Stimulated activated effector memory CD8-positive, alpha-beta T cell treated with anti-CD3 and anti-CD28 coated beads, Interleukin-12 subunit alpha, Interleukin-12 subunit beta, amount 100 ng/mL, for 72 hours (primary cell): ENCODE measurements around the gene NACC2.

ENCODE experiments used
- ATAC-seq: fragments of 150-1000 bp; cut with Tn5 transposase; 2 replicates; pipeline ENCODE4 v1.10.0; 2021
- DNase-seq, 2 donors: peaks; one replicate each; pipeline ENCODE4 v3.0.0; 2021 to 2022; ENCODE audit warnings: low spot score in 2 of 2
- H3K27ac Mint-ChIP-seq: one replicate; pipeline ENCODE4 v1.8.0; 2022; ENCODE audit warnings: mild to moderate bottlenecking, mixed read lengths
- H3K36me3 Mint-ChIP-seq: one replicate; pipeline ENCODE4 v1.8.0; 2022; ENCODE audit warnings: mild to moderate bottlenecking, mixed read lengths
- H3K4me1 Mint-ChIP-seq: one replicate; pipeline ENCODE4 v1.8.0; 2022; ENCODE audit warnings: mixed read lengths
- H3K4me3 Mint-ChIP-seq: one replicate; pipeline ENCODE4 v1.8.0; 2022; ENCODE audit warnings: mild to moderate bottlenecking, mixed read lengths
- H3K9me3 Mint-ChIP-seq: one replicate; pipeline ENCODE4 v1.8.0; 2022; ENCODE audit warnings: mixed read lengths

NACC2 gene

GRCh38 chr9:136095070-136096058 lies at the start of gene NACC2:
TSS of gene NACC2 (minus strand) at chr9:136095289. CDS start at chr9:136050521, 44,768 bp downstream.
- peaks cover 45% of the 10 kb centered on the region for H3K4me1 Mint-ChIP-seq
- peak within 1 kb of the TSS; percentile 69 for H3K4me3 Mint-ChIP-seq
- peak; percentile 51 for ATAC-seq
- peak within 1 kb of the TSS; percentile 75 for H3K27ac Mint-ChIP-seq
- no peaks in the 10 kb centered on the region for H3K9me3 Mint-ChIP-seq
- H3K36me3 Mint-ChIP-seq, result peaks cover 6% of the 10 kb centered on the region
- DNase-seq, result peak in 1 of 2 donors; percentile 72

- Mint-ChIP-seq H3K27ac (no peak overlapping the region), H3K4me1 (no peaks in the 10 kb centered on the region), H3K4me3 (no peak overlapping the region), H3K36me3 (no peaks in the 10 kb centered on the region), H3K9me3 (no peaks in the 10 kb centered on the region)
- no peak for DNase-seq
- ATAC-seq, result no peak
Observed at GRCh38 chr9:136144450-136144849, 49.4 kb upstream of the NACC2 start.

GRCh38 chr9:136143215-136144001 lies 48.3 kb upstream of the NACC2 start:
- H3K9me3 Mint-ChIP-seq, result no peaks in the 10 kb centered on the region
- H3K4me1 Mint-ChIP-seq, result no peaks in the 10 kb centered on the region
- ATAC-seq (no peak), DNase-seq (no peak)
- H3K4me3 Mint-ChIP-seq, result no peak overlapping the region
- no peaks in the 10 kb centered on the region for H3K36me3 Mint-ChIP-seq
- no peak overlapping the region for H3K27ac Mint-ChIP-seq

GRCh38 chr9:136142859-136143214 lies 47.7 kb upstream of the NACC2 start:
- no peaks in the 10 kb centered on the region for H3K4me1 Mint-ChIP-seq
- no peaks in the 10 kb centered on the region for H3K9me3 Mint-ChIP-seq
- no peak overlapping the region for H3K4me3 Mint-ChIP-seq
- no peaks in the 10 kb centered on the region for H3K36me3 Mint-ChIP-seq
- ATAC-seq (no peak), DNase-seq (no peak)
- no peak overlapping the region for H3K27ac Mint-ChIP-seq

- Mint-ChIP-seq H3K4me1 (no peaks in the 10 kb centered on the region), H3K9me3 (no peaks in the 10 kb centered on the region), H3K27ac (no peak overlapping the region), H3K36me3 (no peaks in the 10 kb centered on the region), H3K4me3 (no peak overlapping the region)
- DNase-seq, result no peak
- no peak for ATAC-seq
Observed at GRCh38 chr9:136142414-136142796, 47.3 kb upstream of the NACC2 start.

- DNase-seq (no peak), ATAC-seq (no peak)
- H3K4me3 Mint-ChIP-seq, result no peak overlapping the region
- H3K4me1 Mint-ChIP-seq, result no peaks in the 10 kb centered on the region
- H3K27ac Mint-ChIP-seq, result no peak overlapping the region
- no peaks in the 10 kb centered on the region for H3K36me3 Mint-ChIP-seq
- no peaks in the 10 kb centered on the region for H3K9me3 Mint-ChIP-seq
Observed at GRCh38 chr9:136141682-136142413, 46.8 kb upstream of the NACC2 start.

- H3K36me3 Mint-ChIP-seq, result no peaks in the 10 kb centered on the region
Observed at GRCh38 chr9:136140966-136141365, 45.9 kb upstream of the NACC2 start.

GRCh38 chr9:136140046-136140445 lies 45.0 kb upstream of the NACC2 start:
- Mint-ChIP-seq H3K36me3 (no peaks in the 10 kb centered on the region), H3K9me3 (no peaks in the 10 kb centered on the region), H3K27ac (no peak overlapping the region), H3K4me1 (no peaks in the 10 kb centered on the region), H3K4me3 (no peak overlapping the region)
- DNase-seq (no peak), ATAC-seq (no peak)

More at GRCh38 chr9:136140966-136141365, 45.9 kb upstream of the NACC2 start:
- DNase-seq, result no peak
- Mint-ChIP-seq H3K4me3 (no peak overlapping the region), H3K4me1 (no peaks in the 10 kb centered on the region), H3K9me3 (no peaks in the 10 kb centered on the region), H3K27ac (no peak overlapping the region)
- no peak for ATAC-seq

GRCh38 chr9:136138566-136138965 lies 43.5 kb upstream of the NACC2 start:
- Mint-ChIP-seq H3K36me3 (no peaks in the 10 kb centered on the region), H3K9me3 (no peaks in the 10 kb centered on the region), H3K4me1 (peaks cover 8% of the 10 kb centered on the region), H3K4me3 (no peak overlapping the region), H3K27ac (no peak overlapping the region)
- ATAC-seq (no peak), DNase-seq (peak in 1 of 2 donors; percentile 43)

GRCh38 chr9:136137321-136138265 lies 42.5 kb upstream of the NACC2 start:
- H3K4me3 Mint-ChIP-seq, result no peak overlapping the region
- peaks cover 10% of the 10 kb centered on the region for H3K4me1 Mint-ChIP-seq
- H3K9me3 Mint-ChIP-seq, result no peaks in the 10 kb centered on the region
- DNase-seq (no peak), ATAC-seq (no peak)
- H3K36me3 Mint-ChIP-seq, result no peaks in the 10 kb centered on the region
- no peak overlapping the region for H3K27ac Mint-ChIP-seq

- no peaks in the 10 kb centered on the region for H3K9me3 Mint-ChIP-seq
- no peak overlapping the region for H3K4me3 Mint-ChIP-seq
- no peak for DNase-seq
- ATAC-seq, result no peak
- H3K27ac Mint-ChIP-seq, result no peak overlapping the region
- H3K4me1 Mint-ChIP-seq, result peaks cover 10% of the 10 kb centered on the region
- no peaks in the 10 kb centered on the region for H3K36me3 Mint-ChIP-seq
Observed at GRCh38 chr9:136136127-136136925, 41.2 kb upstream of the NACC2 start.

- peaks cover 10% of the 10 kb centered on the region for H3K4me1 Mint-ChIP-seq
- H3K9me3 Mint-ChIP-seq, result no peaks in the 10 kb centered on the region
- ATAC-seq, result no peak
- no peaks in the 10 kb centered on the region for H3K36me3 Mint-ChIP-seq
- H3K27ac Mint-ChIP-seq, result no peak overlapping the region
- no peak for DNase-seq
- no peak overlapping the region for H3K4me3 Mint-ChIP-seq
Observed at GRCh38 chr9:136135326-136136126, 40.4 kb upstream of the NACC2 start.

- DNase-seq (no peak), ATAC-seq (no peak)
- Mint-ChIP-seq H3K9me3 (no peaks in the 10 kb centered on the region), H3K4me3 (peak overlapping the region; percentile 50), H3K4me1 (peaks cover 10% of the 10 kb centered on the region), H3K27ac (no peak overlapping the region), H3K36me3 (no peaks in the 10 kb centered on the region)
Observed at GRCh38 chr9:136133959-136134484, 38.9 kb upstream of the NACC2 start.
